ENCODE measurements around the gene MRPL37.

DNA sequence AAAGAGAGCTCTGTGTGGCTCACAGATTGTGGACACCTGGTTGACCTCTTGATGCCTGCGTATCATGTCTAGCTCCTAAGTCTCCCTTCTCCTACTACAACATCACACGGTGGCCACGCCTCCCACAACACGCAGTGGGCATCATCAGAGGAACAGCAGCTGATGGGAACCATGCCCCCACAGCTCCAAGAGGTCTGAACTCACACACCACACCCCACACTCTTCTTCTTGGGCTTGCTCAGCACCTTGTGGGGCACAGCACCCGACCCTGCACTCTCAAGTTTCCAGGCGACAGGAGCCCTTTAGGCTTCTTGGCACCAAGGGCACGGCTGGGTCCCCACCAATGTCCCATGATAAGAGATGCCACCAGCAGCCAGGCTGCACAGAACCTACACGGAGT is 28.4 kb upstream of the MRPL37 start:
- TF ChIP-seq, protein P1, sequence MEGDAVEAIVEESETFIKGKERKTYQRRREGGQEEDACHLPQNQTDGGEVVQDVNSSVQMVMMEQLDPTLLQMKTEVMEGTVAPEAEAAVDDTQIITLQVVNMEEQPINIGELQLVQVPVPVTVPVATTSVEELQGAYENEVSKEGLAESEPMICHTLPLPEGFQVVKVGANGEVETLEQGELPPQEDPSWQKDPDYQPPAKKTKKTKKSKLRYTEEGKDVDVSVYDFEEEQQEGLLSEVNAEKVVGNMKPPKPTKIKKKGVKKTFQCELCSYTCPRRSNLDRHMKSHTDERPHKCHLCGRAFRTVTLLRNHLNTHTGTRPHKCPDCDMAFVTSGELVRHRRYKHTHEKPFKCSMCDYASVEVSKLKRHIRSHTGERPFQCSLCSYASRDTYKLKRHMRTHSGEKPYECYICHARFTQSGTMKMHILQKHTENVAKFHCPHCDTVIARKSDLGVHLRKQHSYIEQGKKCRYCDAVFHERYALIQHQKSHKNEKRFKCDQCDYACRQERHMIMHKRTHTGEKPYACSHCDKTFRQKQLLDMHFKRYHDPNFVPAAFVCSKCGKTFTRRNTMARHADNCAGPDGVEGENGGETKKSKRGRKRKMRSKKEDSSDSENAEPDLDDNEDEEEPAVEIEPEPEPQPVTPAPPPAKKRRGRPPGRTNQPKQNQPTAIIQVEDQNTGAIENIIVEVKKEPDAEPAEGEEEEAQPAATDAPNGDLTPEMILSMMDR (IDR thresholded peaks at IDR 0.05) = no peak
- no peak for TF ChIP-seq EZH2 (IDR thresholded peaks at IDR 0.05; ENCODE audit: borderline replicate concordance, insufficient read depth, low read depth, low read length, poor library complexity, severe bottlenecking)
